ENCODE measurements around the gene CHRNA10. TPM values are rescaled to one million over a fixed set of nuclear protein-coding genes. Genes with fewer than 3 reads are reported as not detected.

Gene CHRNA10
- total RNA-seq, 1 experiment from 2014 or later, result 3.0 TPM

- intact Hi-C loops (cut with micrococcal nuclease), result no loop called here
- Histone ChIP-seq H3K4me2 (ENCODE audit: low read length) (peak overlapping the region; percentile 75), H4K20me1 (ENCODE audit: insufficient read depth) (no peaks in the 10 kb centered on the region), H3K27ac (ENCODE audit: low read depth, low read length) (no peak overlapping the region), H2AFZ (ENCODE audit: low read depth, low read length, poor library complexity, severe bottlenecking) (no peak overlapping the region), H3K36me3 (ENCODE audit: control insufficient read depth in 1 of 2, insufficient read depth in 2 of 2, low read length in 2 of 2) (no peaks in the 10 kb centered on the region), H3K9ac (ENCODE audit: low read length) (no peak overlapping the region), H3K4me1 (ENCODE audit: control insufficient read depth in 1 of 2, insufficient read depth in 2 of 2, low read length in 2 of 2) (peaks cover 17 to 34% of the 10 kb centered on the region in 2 experiments), H3K27me3 (ENCODE audit: insufficient read depth, low read length) (no peaks in the 10 kb centered on the region), H3K4me3 (replicated peaks in 1 of 2; ENCODE audit: low read depth in 1 of 2, low read length in 2 of 2) (peak overlapping the region in 1 of 2 experiments; percentile 57; a peak in 2 of 4 replicates), H3K9me2 (ENCODE audit: insufficient read depth) (no peaks in the 10 kb centered on the region), H3K9me3 (ENCODE audit: control insufficient read depth in 1 of 2, insufficient read depth in 1 of 2, low read depth in 1 of 2, low read length in 2 of 2) (no peaks in the 10 kb centered on the region), H3K79me2 (ENCODE audit: insufficient read depth, low read length) (no peaks in the 10 kb centered on the region)
- no TSS peak for BruUV-seq (replicated peaks)
- TF ChIP-seq POLR2A (IDR thresholded peaks at IDR 0.05; ENCODE audit: borderline replicate concordance, extremely low read depth, insufficient read depth, insufficient read length) (no peak), JUND (IDR thresholded peaks at IDR 0.05) (no peak), CEBPB (IDR thresholded peaks at IDR 0.05; ENCODE audit: low read depth) (no peak), ZFX (IDR thresholded peaks at IDR 0.05) (no peak), SRF (IDR thresholded peaks at IDR 0.05; ENCODE audit: low read depth) (no peak), EZH2 (IDR thresholded peaks at IDR 0.05) (no peak), CBX3 (IDR thresholded peaks at IDR 0.05; ENCODE audit: low read depth) (no peak), REST (IDR thresholded peaks at IDR 0.05; ENCODE audit: low read depth) (no peak), CTCF (IDR thresholded peaks at IDR 0.05 in 2 of 3, conservative IDR thresholded peaks at IDR 0.05 in 1 of 3; ENCODE audit: borderline replicate concordance in 1 of 3, insufficient read depth in 1 of 3, low read depth in 2 of 3, low read length in 2 of 3) (no peak), ELF1 (IDR thresholded peaks at IDR 0.05; ENCODE audit: borderline replicate concordance, low read depth) (no peak), ZBTB33 (IDR thresholded peaks at IDR 0.05; ENCODE audit: extremely low read depth, insufficient replicate concordance, low read length) (no peak), EGR1 (IDR thresholded peaks at IDR 0.05; ENCODE audit: low read depth) (no peak), ZNF274 (IDR thresholded peaks at IDR 0.05; ENCODE audit: low read depth, low read length) (no peak), TCF7L2 (IDR thresholded peaks at IDR 0.05; ENCODE audit: borderline replicate concordance, extremely low read depth, insufficient read depth, insufficient read length) (no peak), YY1 (IDR thresholded peaks at IDR 0.05; ENCODE audit: extremely low read depth, insufficient replicate concordance, low read depth, low read length) (no peak), RAD21 (IDR thresholded peaks at IDR 0.05; ENCODE audit: low read depth) (no peak), ATF3 (IDR thresholded peaks at IDR 0.05) (no peak), EZH2phosphoT487 (IDR thresholded peaks at IDR 0.05; ENCODE audit: borderline replicate concordance) (no peak), POLR2AphosphoS5 (IDR thresholded peaks at IDR 0.05; ENCODE audit: low read depth, low read length) (no peak)
- DNase-seq (ENCODE audit: low read depth, low spot score) (no peak), ATAC-seq (no peak)
- POLR2A ChIA-PET, result no interaction called here
- RAD21 ChIA-PET (ENCODE audit: low non-redundant PET in 1 of 2, low total read pairs in 2 of 2, uncharacterized antibody in 2 of 2, unreplicated experiment in 2 of 2), result no interaction called here
- CTCF ChIA-PET, result no interaction called here
Measured at GRCh38 chr11:3641191-3641590, 30.0 kb downstream of the CHRNA10 start.

Data from HCT116 (cell line).